Nephron progenitor cell (in vitro differentiated cells): ENCODE results near the gene CLEC11A.
"Not testable (repeated sequence)": the region's sequence is repeated elsewhere in the genome, so short reads cannot be mapped to it uniquely, and the experiment has no call there.

Experiments used
- DNase-seq: peaks from one replicate; pipeline ENCODE4 v3.0.0; 2021
- H3K27ac Mint-ChIP-seq: 2 replicates; pipeline ENCODE4 v1.8.0; 2021; ENCODE audit warnings: mild to moderate bottlenecking, moderate library complexity, mixed read lengths
- H3K27me3 Mint-ChIP-seq: 2 replicates; pipeline ENCODE4 v1.8.0; 2021; ENCODE audit warnings: mild to moderate bottlenecking, low read depth, mixed read lengths; ENCODE audit not compliant: poor library complexity
- H3K36me3 Mint-ChIP-seq: 2 replicates; pipeline ENCODE4 v1.8.0; 2021; ENCODE audit warnings: low read depth, mixed read lengths
- H3K4me1 Mint-ChIP-seq: 2 replicates; pipeline ENCODE4 v1.8.0; 2021; ENCODE audit warnings: mixed read lengths
- H3K4me3 Mint-ChIP-seq: 2 replicates; pipeline ENCODE4 v1.8.0; 2021; ENCODE audit warnings: mild to moderate bottlenecking, moderate library complexity, mixed read lengths
- H3K9me3 Mint-ChIP-seq: 2 replicates; pipeline ENCODE4 v1.8.0; 2021; ENCODE audit warnings: mild to moderate bottlenecking, moderate library complexity, mixed read lengths
- TF ChIP-seq, protein P1 (sequence below): fragments of 200-600 bp; sonication (generic); IDR thresholded peaks from 2 replicates; pipeline ENCODE4 v1.5.0; 2021; ENCODE audit warnings: antibody characterized with exemption

The CLEC11A gene

DNA sequence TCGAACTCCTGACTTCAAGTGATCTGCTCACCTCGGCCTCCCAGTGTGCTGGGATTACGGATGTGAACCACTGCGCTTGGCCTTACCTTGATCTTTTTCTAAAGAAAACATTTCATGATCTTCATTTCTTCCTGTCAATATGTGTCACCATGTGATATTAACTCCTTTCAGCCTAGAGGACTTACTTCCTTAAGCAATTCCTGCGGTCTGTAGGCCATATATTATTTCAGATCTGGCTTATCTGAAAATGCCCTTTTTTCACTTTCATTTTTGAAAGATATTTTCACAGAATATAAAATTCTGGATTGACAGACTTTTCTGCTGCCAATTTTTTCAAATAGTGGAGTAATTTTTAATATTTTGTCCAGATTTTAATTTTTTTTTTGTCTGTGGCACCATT lies 45.1 kb downstream of the CLEC11A start:
- Mint-ChIP-seq H3K4me3 (no peak overlapping the region), H3K27ac (no peak overlapping the region), H3K9me3 (no peaks in the 10 kb centered on the region), H3K4me1 (no peaks in the 10 kb centered on the region), H3K36me3 (no peaks in the 10 kb centered on the region), H3K27me3 (peaks cover 30% of the 10 kb centered on the region)
- TF ChIP-seq, protein P1, sequence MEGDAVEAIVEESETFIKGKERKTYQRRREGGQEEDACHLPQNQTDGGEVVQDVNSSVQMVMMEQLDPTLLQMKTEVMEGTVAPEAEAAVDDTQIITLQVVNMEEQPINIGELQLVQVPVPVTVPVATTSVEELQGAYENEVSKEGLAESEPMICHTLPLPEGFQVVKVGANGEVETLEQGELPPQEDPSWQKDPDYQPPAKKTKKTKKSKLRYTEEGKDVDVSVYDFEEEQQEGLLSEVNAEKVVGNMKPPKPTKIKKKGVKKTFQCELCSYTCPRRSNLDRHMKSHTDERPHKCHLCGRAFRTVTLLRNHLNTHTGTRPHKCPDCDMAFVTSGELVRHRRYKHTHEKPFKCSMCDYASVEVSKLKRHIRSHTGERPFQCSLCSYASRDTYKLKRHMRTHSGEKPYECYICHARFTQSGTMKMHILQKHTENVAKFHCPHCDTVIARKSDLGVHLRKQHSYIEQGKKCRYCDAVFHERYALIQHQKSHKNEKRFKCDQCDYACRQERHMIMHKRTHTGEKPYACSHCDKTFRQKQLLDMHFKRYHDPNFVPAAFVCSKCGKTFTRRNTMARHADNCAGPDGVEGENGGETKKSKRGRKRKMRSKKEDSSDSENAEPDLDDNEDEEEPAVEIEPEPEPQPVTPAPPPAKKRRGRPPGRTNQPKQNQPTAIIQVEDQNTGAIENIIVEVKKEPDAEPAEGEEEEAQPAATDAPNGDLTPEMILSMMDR: no peak
- DNase-seq: no peak

DNA sequence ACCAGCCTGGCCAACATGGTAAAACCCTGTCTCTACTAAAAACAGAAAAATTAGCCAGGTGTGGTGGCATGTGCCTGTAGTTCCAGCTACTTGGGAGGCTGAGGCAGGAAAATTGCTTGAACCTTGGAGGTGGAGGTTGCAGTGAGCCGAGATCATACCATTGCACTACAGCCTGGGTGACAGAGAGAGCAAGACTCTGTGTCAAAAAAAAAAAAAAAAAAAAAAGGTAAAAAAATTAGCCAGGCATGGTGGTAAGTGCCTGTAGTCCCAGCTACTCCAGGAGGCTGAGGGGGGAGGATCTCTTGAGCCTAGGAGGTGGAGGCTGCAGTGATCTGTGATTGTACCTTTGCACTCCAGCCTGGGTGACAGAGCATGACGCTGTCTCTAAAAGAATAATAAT lies 47.0 kb downstream of the CLEC11A start, which contains the start of gene GPR32:
Gene GPR32 (plus strand): TSS at position 301 of the 400 bp plus-strand sequence. CDS start 137 bp downstream, outside the sequence.
- H3K4me3 Mint-ChIP-seq, H3K36me3 Mint-ChIP-seq: not testable (repeated sequence)

DNA sequence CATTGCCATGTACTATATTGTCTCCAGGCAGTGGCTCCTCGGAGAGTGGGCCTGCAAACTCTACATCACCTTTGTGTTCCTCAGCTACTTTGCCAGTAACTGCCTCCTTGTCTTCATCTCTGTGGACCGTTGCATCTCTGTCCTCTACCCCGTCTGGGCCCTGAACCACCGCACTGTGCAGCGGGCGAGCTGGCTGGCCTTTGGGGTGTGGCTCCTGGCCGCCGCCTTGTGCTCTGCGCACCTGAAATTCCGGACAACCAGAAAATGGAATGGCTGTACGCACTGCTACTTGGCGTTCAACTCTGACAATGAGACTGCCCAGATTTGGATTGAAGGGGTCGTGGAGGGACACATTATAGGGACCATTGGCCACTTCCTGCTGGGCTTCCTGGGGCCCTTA lies 47.7 kb downstream of the CLEC11A start:
- TF ChIP-seq, protein P1: no peak
- Mint-ChIP-seq H3K27ac (no peak overlapping the region), H3K4me3 (no peak overlapping the region), H3K27me3 (peaks cover 44% of the 10 kb centered on the region), H3K36me3 (no peaks in the 10 kb centered on the region), H3K4me1 (no peaks in the 10 kb centered on the region), H3K9me3 (no peaks in the 10 kb centered on the region)
- DNase-seq: no peak

More for the DNA sequence above, 47.0 kb downstream of the CLEC11A start, which contains the start of gene GPR32:
- H3K4me1 Mint-ChIP-seq, H3K9me3 Mint-ChIP-seq, DNase-seq, H3K27ac Mint-ChIP-seq: not testable (repeated sequence)
- H3K27me3 Mint-ChIP-seq: peaks cover 37% of the 10 kb centered on the region

DNA sequence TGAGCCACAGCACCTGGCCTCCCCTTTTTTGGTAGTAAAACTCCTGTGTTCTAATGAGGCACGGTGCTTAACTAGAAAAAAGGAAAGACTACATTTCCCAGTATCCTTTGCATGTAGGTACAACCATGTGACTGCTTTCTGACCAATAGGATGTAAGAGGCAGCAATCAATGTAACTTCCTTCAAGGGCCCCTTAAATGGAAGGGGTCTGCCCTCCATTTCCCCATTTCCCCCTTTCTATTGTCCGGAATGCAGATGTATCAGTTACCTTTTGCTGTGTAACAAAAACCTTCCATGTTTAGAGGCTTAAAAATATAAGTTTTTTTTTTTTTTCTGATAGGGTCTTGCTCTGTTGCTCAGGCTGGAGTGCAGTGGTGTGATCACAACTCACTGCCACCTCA lies 49.3 kb downstream of the CLEC11A start:
- H3K9me3 Mint-ChIP-seq: peaks cover 9% of the 10 kb centered on the region
- H3K36me3 Mint-ChIP-seq: no peaks in the 10 kb centered on the region
- H3K4me1 Mint-ChIP-seq: no peaks in the 10 kb centered on the region
- TF ChIP-seq, protein P1: no peak
- DNase-seq: no peak
- no peak overlapping the region for H3K27ac Mint-ChIP-seq
- H3K4me3 Mint-ChIP-seq: no peak overlapping the region
- H3K27me3 Mint-ChIP-seq: peaks cover 54% of the 10 kb centered on the region

DNA sequence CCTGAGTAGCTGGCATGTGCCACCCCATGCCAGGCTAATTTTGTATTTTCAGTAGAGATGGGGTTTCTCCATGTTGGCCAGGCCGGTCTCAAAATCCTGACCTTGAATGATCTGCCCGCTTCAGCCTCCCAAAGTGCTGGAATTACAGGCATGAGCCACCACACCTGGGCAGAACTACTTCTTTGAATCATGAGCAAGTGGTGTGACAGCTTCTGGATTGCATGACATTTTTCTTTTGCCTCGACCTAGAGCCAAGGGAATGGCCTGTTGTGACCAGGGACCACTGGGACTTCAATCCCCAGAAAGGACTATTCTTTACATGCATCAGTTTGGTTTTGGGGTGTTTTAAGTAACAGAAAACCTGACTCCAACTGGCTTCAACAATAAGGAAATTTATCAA lies 49.7 kb downstream of the CLEC11A start:
- Mint-ChIP-seq H3K27me3 (peaks cover 56% of the 10 kb centered on the region), H3K9me3 (peaks cover 13% of the 10 kb centered on the region)
- H3K27ac Mint-ChIP-seq, H3K4me3 Mint-ChIP-seq, H3K4me1 Mint-ChIP-seq, DNase-seq, H3K36me3 Mint-ChIP-seq: not testable (repeated sequence)

DNA sequence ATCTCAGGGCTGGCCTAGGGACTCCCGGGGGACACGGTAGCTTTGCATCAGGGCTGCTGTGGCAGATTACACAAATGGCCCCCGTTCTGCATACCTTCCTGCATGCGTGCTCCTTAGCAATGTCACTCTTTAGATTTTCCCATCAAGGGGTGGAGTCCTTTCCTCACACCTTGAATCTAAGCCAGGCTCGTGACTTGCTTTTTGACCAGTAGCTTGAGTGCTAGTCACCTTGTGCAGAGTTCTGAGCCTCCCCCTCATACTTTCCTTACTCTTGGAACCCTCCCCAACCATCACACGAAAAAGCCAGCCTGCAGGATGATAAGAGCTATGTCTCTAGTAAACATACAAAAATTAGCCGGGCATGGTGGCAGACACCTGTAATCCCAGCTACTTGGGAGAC lies 50.3 kb downstream of the CLEC11A start:
- not testable (repeated sequence) for H3K27ac Mint-ChIP-seq, H3K4me3 Mint-ChIP-seq, H3K4me1 Mint-ChIP-seq, H3K36me3 Mint-ChIP-seq, DNase-seq
- Mint-ChIP-seq H3K9me3 (peaks cover 15% of the 10 kb centered on the region), H3K27me3 (peaks cover 56% of the 10 kb centered on the region)
